ENCODE data around the gene ZNF724. TPM values are rescaled to one million over a fixed set of nuclear protein-coding genes. Genes with fewer than 3 reads are reported as not detected.

Gene ZNF724
- total RNA-seq = 4.0 and 8.1 TPM in 2 replicates

DNA sequence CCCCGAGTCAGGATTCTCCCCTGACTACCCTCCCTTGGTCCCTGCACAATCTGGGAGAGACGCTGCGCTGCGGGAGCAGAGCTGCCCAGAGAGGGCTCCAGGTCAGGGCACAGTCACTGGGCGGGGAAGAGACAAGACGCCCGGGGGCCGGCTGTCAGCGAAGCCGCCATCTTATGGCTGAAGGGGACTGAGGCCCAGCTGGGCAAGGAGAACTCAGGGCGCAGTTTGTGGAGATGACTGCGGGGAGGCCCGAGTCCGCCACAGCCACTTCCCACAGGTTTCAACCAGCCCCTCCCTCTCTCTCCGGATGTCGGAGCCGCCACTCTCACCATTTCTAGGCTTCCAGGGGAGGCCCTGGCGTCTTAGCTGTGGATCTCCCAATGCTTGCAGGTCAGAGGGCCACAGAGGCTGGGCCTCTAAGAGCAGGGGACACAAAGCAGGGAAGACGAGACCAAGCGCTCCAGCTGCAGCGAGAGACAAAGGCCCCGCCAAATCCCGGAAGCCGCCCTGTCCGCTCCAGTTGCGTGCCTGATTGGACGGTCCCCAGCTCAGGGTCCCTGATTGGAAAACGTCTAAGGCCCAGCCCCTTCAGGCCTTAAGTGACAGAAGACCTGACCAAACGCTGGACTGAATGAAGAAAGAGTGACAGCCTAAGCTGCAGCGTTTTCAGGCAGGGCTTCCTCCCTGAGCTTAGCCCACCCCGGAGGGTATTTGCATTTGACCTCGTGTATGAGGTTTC, at the start of gene ZNF724:
TSS of gene ZNF724 (minus strand) at position 484 of the 739 bp plus-strand sequence. CDS start at position 332, 152 bp downstream.

Other genes starting within 250 kb of the ZNF724 start
- gene ZNF728, start 247.2 kb downstream of the ZNF724 start, total RNA-seq = not detected in 2 replicates
- 1.1 and 2.0 TPM in 2 replicates for gene ZNF730, start 133.4 kb downstream of the ZNF724 start, total RNA-seq
- gene ZNF91, start 145.1 kb upstream of the ZNF724 start, total RNA-seq = 6.3 and 17.9 TPM in 2 replicates

Data from bladder microvascular endothelial cell (primary cell).